GM12873 (cell line): ENCODE data around the gene FCHSD2.

Experiments used
- CTCF ChIP-seq: IDR thresholded peaks from 2 replicates; pipeline ENCODE4 v1.5.1; 2012; ENCODE audit warnings: low read depth, mild to moderate bottlenecking, moderate library complexity, low read length, control low read depth; ENCODE audit not compliant: insufficient read depth; ENCODE audit errors: missing control alignments

Gene FCHSD2

GRCh38 chr11:73154178-73154577 is 12.1 kb upstream of the FCHSD2 start:
- no peak for TF ChIP-seq CTCF

- TF ChIP-seq CTCF: no peak
Observed at GRCh38 chr11:73152861-73153483, 10.9 kb upstream of the FCHSD2 start.

GRCh38 chr11:73152086-73152853 is 10.2 kb upstream of the FCHSD2 start:
- TF ChIP-seq CTCF: no peak

- TF ChIP-seq CTCF: no peak
Observed at GRCh38 chr11:73151416-73151815, 9.3 kb upstream of the FCHSD2 start.

GRCh38 chr11:73149105-73149504 is 7.0 kb upstream of the FCHSD2 start:
- no peak for TF ChIP-seq CTCF

- no peak for TF ChIP-seq CTCF
Observed at GRCh38 chr11:73147771-73148681, 5.9 kb upstream of the FCHSD2 start.
